ENCODE data around the gene ATP6V1G1.

Gene ATP6V1G1, protein sequence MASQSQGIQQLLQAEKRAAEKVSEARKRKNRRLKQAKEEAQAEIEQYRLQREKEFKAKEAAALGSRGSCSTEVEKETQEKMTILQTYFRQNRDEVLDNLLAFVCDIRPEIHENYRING

DNA sequence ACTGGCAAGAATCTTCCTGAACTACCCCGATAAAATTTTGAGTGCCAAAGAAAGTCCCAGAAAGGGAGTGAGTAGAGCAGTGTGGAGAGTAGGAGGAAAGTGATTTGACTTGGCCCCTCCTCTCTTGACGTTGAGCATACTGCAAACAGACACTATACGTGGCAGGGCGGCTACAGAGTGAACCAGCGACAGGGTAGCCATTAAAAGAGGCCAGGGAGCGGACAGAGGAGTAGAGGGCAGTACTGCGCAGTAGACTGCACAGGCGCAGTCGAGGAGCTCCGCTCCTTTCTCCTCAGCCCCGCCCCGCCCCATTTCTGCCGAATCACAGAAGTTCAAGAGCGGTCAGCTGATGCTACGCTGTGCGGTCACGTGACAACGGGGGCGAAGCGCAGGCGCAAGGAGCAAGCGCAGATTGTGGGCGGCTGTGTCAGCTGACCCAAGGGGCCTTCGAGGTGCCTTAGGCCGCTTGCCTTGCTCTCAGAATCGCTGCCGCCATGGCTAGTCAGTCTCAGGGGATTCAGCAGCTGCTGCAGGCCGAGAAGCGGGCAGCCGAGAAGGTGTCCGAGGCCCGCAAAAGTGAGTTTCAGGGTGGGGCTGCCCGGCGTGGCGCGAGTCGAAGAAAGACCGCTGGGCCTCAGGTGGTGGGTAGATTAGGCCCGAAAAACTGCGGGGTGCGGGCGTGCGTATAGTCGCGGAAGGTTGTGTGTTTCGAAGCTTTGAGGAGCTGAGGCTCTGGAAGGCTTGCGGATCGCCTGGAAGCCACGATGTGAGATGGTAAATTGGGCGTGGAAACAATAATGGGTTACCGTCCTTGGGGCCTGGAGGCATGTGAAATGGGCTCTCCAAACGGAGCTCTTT lies at the start of gene ATP6V1G1:
Gene ATP6V1G1, plus strand, starts transcription at position 425 of the 858 bp plus-strand sequence. Its CDS starts 70 bp downstream, at position 495.
- no peaks in the 10 kb centered on the region for H3K27me3 ChIP-seq (replicated peaks; ENCODE audit: insufficient read depth, low read length)
- H3K79me2 ChIP-seq (ENCODE audit: low read length) = peaks cover 55% of the 10 kb centered on the region
- no peaks in the 10 kb centered on the region for H3K9me2 ChIP-seq (replicated peaks; ENCODE audit: insufficient read depth, low read length)
- H3F3A ChIP-seq (ENCODE audit: insufficient read depth, low read length) = peaks cover 29% of the 10 kb centered on the region
- H2AFZ ChIP-seq (ENCODE audit: low read length) = peak within 1 kb of the TSS; percentile 82
- peak; percentile 100 for DNase-seq
- H3K9ac ChIP-seq (ENCODE audit: low read length) = peak within 1 kb of the TSS; percentile 99
- H3K4me2 ChIP-seq (ENCODE audit: low read depth, low read length) = peak within 1 kb of the TSS; percentile 84
- H3K4me1 ChIP-seq (ENCODE audit: low read length) = peaks cover 11% of the 10 kb centered on the region
- peak within 1 kb of the TSS; percentile 84; the same call in 1 of the 2 replicates for H3K27ac ChIP-seq (ENCODE audit: low read length)
- H3K4me3 ChIP-seq (ENCODE audit: low read length) = peak within 1 kb of the TSS; percentile 98
- H3K36me3 ChIP-seq (replicated peaks; ENCODE audit: insufficient read depth, low read length) = no peaks in the 10 kb centered on the region
- TF ChIP-seq, protein P1, sequence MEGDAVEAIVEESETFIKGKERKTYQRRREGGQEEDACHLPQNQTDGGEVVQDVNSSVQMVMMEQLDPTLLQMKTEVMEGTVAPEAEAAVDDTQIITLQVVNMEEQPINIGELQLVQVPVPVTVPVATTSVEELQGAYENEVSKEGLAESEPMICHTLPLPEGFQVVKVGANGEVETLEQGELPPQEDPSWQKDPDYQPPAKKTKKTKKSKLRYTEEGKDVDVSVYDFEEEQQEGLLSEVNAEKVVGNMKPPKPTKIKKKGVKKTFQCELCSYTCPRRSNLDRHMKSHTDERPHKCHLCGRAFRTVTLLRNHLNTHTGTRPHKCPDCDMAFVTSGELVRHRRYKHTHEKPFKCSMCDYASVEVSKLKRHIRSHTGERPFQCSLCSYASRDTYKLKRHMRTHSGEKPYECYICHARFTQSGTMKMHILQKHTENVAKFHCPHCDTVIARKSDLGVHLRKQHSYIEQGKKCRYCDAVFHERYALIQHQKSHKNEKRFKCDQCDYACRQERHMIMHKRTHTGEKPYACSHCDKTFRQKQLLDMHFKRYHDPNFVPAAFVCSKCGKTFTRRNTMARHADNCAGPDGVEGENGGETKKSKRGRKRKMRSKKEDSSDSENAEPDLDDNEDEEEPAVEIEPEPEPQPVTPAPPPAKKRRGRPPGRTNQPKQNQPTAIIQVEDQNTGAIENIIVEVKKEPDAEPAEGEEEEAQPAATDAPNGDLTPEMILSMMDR (IDR thresholded peaks at IDR 0.05; ENCODE audit: low read length) = no peak
- TF ChIP-seq EZH2phosphoT487 (IDR thresholded peaks at IDR 0.05; ENCODE audit: low read length) = no peak
- no peak for TF ChIP-seq EZH2 (optimal IDR thresholded peaks at IDR 0.05; ENCODE audit: low read depth, low read length)
- H4K20me1 ChIP-seq (ENCODE audit: insufficient read depth, low read length) = no peaks in the 10 kb centered on the region
- H3K9me3 ChIP-seq (replicated peaks; ENCODE audit: insufficient read depth, low read length) = no peaks in the 10 kb centered on the region

DNA sequence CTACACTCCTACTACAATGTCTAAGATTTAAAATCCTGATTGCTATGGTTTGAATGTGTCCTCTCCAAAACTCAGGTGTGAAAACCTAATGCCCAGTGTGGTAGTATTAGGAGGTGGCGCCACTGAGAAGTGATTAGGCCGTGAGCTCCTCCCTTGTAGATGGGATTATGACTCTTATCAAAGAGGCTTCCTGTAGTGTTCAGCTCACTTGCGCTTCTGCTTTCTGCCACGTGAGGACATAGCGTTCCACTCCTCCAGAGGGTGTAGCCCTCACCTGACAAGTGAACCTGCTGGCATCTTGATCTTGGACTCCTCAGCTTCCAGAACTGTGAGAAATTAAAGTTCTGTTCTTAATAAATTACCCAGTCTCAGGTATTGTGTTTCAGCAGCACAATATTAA lies 49.3 kb upstream of the ATP6V1G1 start:
- Histone ChIP-seq H3K79me2 (ENCODE audit: low read length) (no peaks in the 10 kb centered on the region), H3K36me3 (replicated peaks; ENCODE audit: insufficient read depth, low read length) (no peaks in the 10 kb centered on the region), H3F3A (ENCODE audit: insufficient read depth, low read length) (peaks cover 8% of the 10 kb centered on the region), H3K4me3 (ENCODE audit: low read length) (no peak overlapping the region), H3K4me2 (ENCODE audit: low read depth, low read length) (no peak overlapping the region), H3K9me3 (replicated peaks; ENCODE audit: insufficient read depth, low read length) (no peaks in the 10 kb centered on the region), H3K27me3 (replicated peaks; ENCODE audit: insufficient read depth, low read length) (no peaks in the 10 kb centered on the region), H3K9ac (ENCODE audit: low read length) (no peak overlapping the region), H3K4me1 (ENCODE audit: low read length) (peaks cover 8% of the 10 kb centered on the region), H2AFZ (ENCODE audit: low read length) (no peak overlapping the region), H3K27ac (ENCODE audit: low read length) (no peak overlapping the region), H3K9me2 (replicated peaks; ENCODE audit: insufficient read depth, low read length) (no peaks in the 10 kb centered on the region), H4K20me1 (ENCODE audit: insufficient read depth, low read length) (no peaks in the 10 kb centered on the region)
- TF ChIP-seq, protein P1 (IDR thresholded peaks at IDR 0.05; ENCODE audit: low read length) = peak; percentile 61
- TF ChIP-seq EZH2 (optimal IDR thresholded peaks at IDR 0.05; ENCODE audit: low read depth, low read length) (no peak), EZH2phosphoT487 (IDR thresholded peaks at IDR 0.05; ENCODE audit: low read length) (no peak)
- peak; percentile 85 for DNase-seq

DNA sequence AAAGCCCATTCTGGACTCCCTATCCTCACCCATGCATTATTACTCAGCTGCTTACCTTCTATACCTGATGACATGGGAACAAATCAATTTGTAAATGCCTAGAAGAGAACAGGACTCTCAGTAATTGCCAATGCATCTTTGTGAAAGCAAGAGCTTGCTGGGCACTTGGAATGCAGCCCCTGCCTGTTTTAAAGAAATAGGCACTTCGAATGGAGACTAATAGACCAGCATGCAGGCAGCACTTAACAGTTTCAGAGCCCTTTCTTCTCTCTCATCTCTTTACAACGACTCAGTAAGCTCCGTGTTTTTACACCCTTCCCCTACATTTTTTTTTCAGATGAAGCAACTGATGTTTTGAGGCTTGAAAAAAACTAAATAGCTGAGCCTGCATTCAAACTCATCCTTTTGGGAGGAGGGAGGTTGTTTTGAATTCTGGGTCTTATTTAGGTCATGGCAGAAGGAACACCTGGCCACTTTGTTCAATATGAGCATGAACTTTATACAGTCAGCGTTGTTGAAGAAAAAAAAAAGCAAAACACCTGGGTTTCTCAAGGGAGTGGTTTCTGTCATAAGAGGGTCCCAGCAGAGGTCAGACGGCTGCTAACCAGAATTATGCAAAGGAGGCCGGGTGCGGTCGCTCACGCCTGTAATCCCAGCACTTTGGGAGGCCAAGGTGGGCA lies 47.7 kb upstream of the ATP6V1G1 start:
- no peaks in the 10 kb centered on the region for H3K9me3 ChIP-seq (replicated peaks; ENCODE audit: insufficient read depth, low read length)
- DNase-seq = peak; percentile 85
- H3K27me3 ChIP-seq (replicated peaks; ENCODE audit: insufficient read depth, low read length) = no peaks in the 10 kb centered on the region
- 0 out of 2 replicates have a peak overlapping the region, but pooled peaks have one; percentile 28 for H2AFZ ChIP-seq (ENCODE audit: low read length)
- no peaks in the 10 kb centered on the region for H3K36me3 ChIP-seq (replicated peaks; ENCODE audit: insufficient read depth, low read length)
- peaks cover 8% of the 10 kb centered on the region for H3F3A ChIP-seq (ENCODE audit: insufficient read depth, low read length)
- no peaks in the 10 kb centered on the region for H3K79me2 ChIP-seq (ENCODE audit: low read length)
- peak overlapping the region; percentile 9; the same call in 1 of the 2 replicates for H3K9ac ChIP-seq (ENCODE audit: low read length)
- H3K27ac ChIP-seq (ENCODE audit: low read length) = peak overlapping the region; percentile 57
- H3K9me2 ChIP-seq (replicated peaks; ENCODE audit: insufficient read depth, low read length) = no peaks in the 10 kb centered on the region
- peak overlapping the region; percentile 27 for H3K4me2 ChIP-seq (ENCODE audit: low read depth, low read length)
- no peak overlapping the region for H3K4me3 ChIP-seq (ENCODE audit: low read length)
- no peak for TF ChIP-seq EZH2phosphoT487 (IDR thresholded peaks at IDR 0.05; ENCODE audit: low read length)
- TF ChIP-seq, protein P1 (IDR thresholded peaks at IDR 0.05; ENCODE audit: low read length) = no peak
- TF ChIP-seq EZH2 (optimal IDR thresholded peaks at IDR 0.05; ENCODE audit: low read depth, low read length) = no peak
- peaks cover 8% of the 10 kb centered on the region for H3K4me1 ChIP-seq (ENCODE audit: low read length)
- no peaks in the 10 kb centered on the region for H4K20me1 ChIP-seq (ENCODE audit: insufficient read depth, low read length)

Data from MM.1S (cell line).